ENCODE data around the gene PTK7. TPM values are rescaled to one million over a fixed set of nuclear protein-coding genes. Genes with fewer than 3 reads are reported as not detected.

PTK7 gene
- total and polyA plus RNA-seq, 4 experiments from 2014 or later: 0.08 to 0.42 (median 0.26) TPM; not detected in 1

- H3K9me3 Mint-ChIP-seq: no peaks in the 10 kb centered on the region
- intact Hi-C loops (cut with micrococcal nuclease): no loop called here
- ChIA-PET CTCF (ENCODE audit: partially characterized antibody) (interaction anchor here (0.7 kb wide), 1 partner anchor 1721 kb away, joined by 3 read pairs; no protein-coding TSS in a partner anchor), POLR2A (ENCODE audit: partially characterized antibody) (no interaction called here)
- no peaks in the 10 kb centered on the region for H3K27me3 Mint-ChIP-seq
- H3K4me3 Mint-ChIP-seq: no peak overlapping the region
- H3K4me3 ChIP-seq (ENCODE audit: low read length in 2 of 2): no peak overlapping the region
- H3K4me1 Mint-ChIP-seq: peaks cover 0 to 1% (median 0%) of the 10 kb centered on the region in 4 donors
- H3K36me3 Mint-ChIP-seq: no peaks in the 10 kb centered on the region
- no peak overlapping the region for H3K27ac ChIP-seq (ENCODE audit: low read depth, low read length)
- H3K9me3 ChIP-seq (ENCODE audit: control insufficient read depth in 1 of 2, low read length in 2 of 2): no peaks in the 10 kb centered on the region
- no peaks in the 10 kb centered on the region for H3K4me1 ChIP-seq (ENCODE audit: insufficient read depth, low read length)
- H3K27me3 ChIP-seq (ENCODE audit: insufficient read depth, low read length): no peaks in the 10 kb centered on the region
- DNase-seq: no peak
- H3K36me3 ChIP-seq (ENCODE audit: insufficient read depth, low read length): no peaks in the 10 kb centered on the region
- no peak overlapping the region for H3K27ac Mint-ChIP-seq
Measured at GRCh38 chr6:43163899-43164298, 87.8 kb downstream of the PTK7 start.

GRCh38 chr6:43170417-43170930 lies 94.4 kb downstream of the PTK7 start:
- Mint-ChIP-seq H3K4me3 (peak overlapping the region; percentile 92 to 99 (median 94)), H3K4me1 (peaks cover 29 to 47% (median 38%) of the 10 kb centered on the region in 4 donors), H3K27ac (peak overlapping the region; percentile 77 to 99 (median 97)), H3K9me3 (no peaks in the 10 kb centered on the region), H3K36me3 (peaks cover 9 to 16% of the 10 kb centered on the region in 2 donors), H3K27me3 (no peaks in the 10 kb centered on the region)
- H3K4me1 ChIP-seq (ENCODE audit: insufficient read depth, low read length): peaks cover 39% of the 10 kb centered on the region
- H3K27me3 ChIP-seq (ENCODE audit: insufficient read depth, low read length): no peaks in the 10 kb centered on the region
- ChIA-PET CTCF (ENCODE audit: partially characterized antibody) (interaction anchor here (0.6 to 1.3 kb wide), 3 partner anchors 9 to 54 kb away, joined by 3 to 5 read pairs (median 3); no protein-coding TSS in a partner anchor), POLR2A (ENCODE audit: partially characterized antibody) (interaction anchor here (1.0 to 5.6 kb wide), 6 partner anchors 11 to 280 kb away, joined by 3 to 46 read pairs (median 14); partner anchors contain the start of genes CUL9, DNPH1 and PEX6)
- H3K4me3 ChIP-seq (ENCODE audit: low read length in 2 of 2): peak overlapping the region; percentile 81
- peaks cover 5% of the 10 kb centered on the region for H3K36me3 ChIP-seq (ENCODE audit: insufficient read depth, low read length)
- H3K9me3 ChIP-seq (ENCODE audit: control insufficient read depth in 1 of 2, low read length in 2 of 2): no peaks in the 10 kb centered on the region
- H3K27ac ChIP-seq (ENCODE audit: low read depth, low read length): peak overlapping the region; percentile 83
- no peak for DNase-seq
- intact Hi-C loops (cut with micrococcal nuclease): loop anchor here (2.0 to 10.0 kb wide), 9 partner anchors 28 to 1386 kb away; partner anchors contain the start of genes BICRAL, KLC4, MRPL2 and POLH

- Mint-ChIP-seq H3K9me3 (no peaks in the 10 kb centered on the region), H3K36me3 (peaks cover 10 to 22% of the 10 kb centered on the region in 2 donors), H3K4me1 (peaks cover 29 to 53% (median 40%) of the 10 kb centered on the region in 4 donors), H3K27me3 (no peaks in the 10 kb centered on the region), H3K4me3 (peak within 1 kb of the TSS; percentile 93 to 99 (median 94)), H3K27ac (peak within 1 kb of the TSS; percentile 93 to 99 (median 97))
- Histone ChIP-seq H3K27ac (ENCODE audit: low read depth, low read length) (peak within 1 kb of the TSS; percentile 83), H3K4me3 (ENCODE audit: low read length in 2 of 2) (peak within 1 kb of the TSS; percentile 81), H3K4me1 (ENCODE audit: insufficient read depth, low read length) (peaks cover 46% of the 10 kb centered on the region), H3K27me3 (ENCODE audit: insufficient read depth, low read length) (no peaks in the 10 kb centered on the region), H3K36me3 (ENCODE audit: insufficient read depth, low read length) (peaks cover 12% of the 10 kb centered on the region), H3K9me3 (ENCODE audit: control insufficient read depth in 1 of 2, low read length in 2 of 2) (no peaks in the 10 kb centered on the region)
- ChIA-PET CTCF (ENCODE audit: partially characterized antibody) (interaction anchor here (0.6 to 1.0 kb wide), 3 partner anchors 9 to 58 kb away, joined by 3 read pairs; partner anchors contain the start of gene DNPH1), POLR2A (ENCODE audit: partially characterized antibody) (interaction anchor here (0.6 to 5.6 kb wide), 15 partner anchors 10 to 1437 kb away, joined by 3 to 46 read pairs (median 4); partner anchors contain the start of genes CNPY3, CUL9, DNPH1 and GTPBP2)
- intact Hi-C loops (cut with micrococcal nuclease): loop anchor here (1.0 to 10.0 kb wide), 15 partner anchors 28 to 1386 kb away; partner anchors contain the start of genes BICRAL, CUL7, DNPH1 and KLC4
- peak; percentile 98 to 100 (median 98) for DNase-seq
Measured at GRCh38 chr6:43170931-43171706, 95.0 kb downstream of the PTK7 start, which contains the start of gene SRF. Gene SRF (plus strand): TSS chr6:43171269. CDS start chr6:43171657, 388 bp downstream.

GRCh38 chr6:43171707-43172103 lies 95.6 kb downstream of the PTK7 start:
- Histone ChIP-seq H3K4me1 (ENCODE audit: insufficient read depth, low read length) (peaks cover 47% of the 10 kb centered on the region), H3K9me3 (ENCODE audit: control insufficient read depth in 1 of 2, low read length in 2 of 2) (no peaks in the 10 kb centered on the region), H3K27me3 (ENCODE audit: insufficient read depth, low read length) (no peaks in the 10 kb centered on the region), H3K36me3 (ENCODE audit: insufficient read depth, low read length) (peaks cover 18% of the 10 kb centered on the region), H3K27ac (ENCODE audit: low read depth, low read length) (peak overlapping the region; percentile 83), H3K4me3 (ENCODE audit: low read length in 2 of 2) (peak overlapping the region; percentile 70 to 81)
- intact Hi-C loops (cut with micrococcal nuclease): loop anchor here (1.0 to 10.0 kb wide), 15 partner anchors 29 to 1387 kb away; partner anchors contain the start of genes BICRAL, CUL7, DNPH1 and KLC4
- peak overlapping the region; percentile 91 to 98 (median 93) for H3K27ac Mint-ChIP-seq
- CTCF ChIA-PET (ENCODE audit: partially characterized antibody): interaction anchor here (0.7 to 1.0 kb wide), 2 partner anchors 28 to 58 kb away, joined by 3 read pairs; partner anchors contain the start of gene DNPH1
- no peaks in the 10 kb centered on the region for H3K9me3 Mint-ChIP-seq
- POLR2A ChIA-PET (ENCODE audit: partially characterized antibody): interaction anchor here (0.6 to 5.6 kb wide), 17 partner anchors 10 to 1437 kb away, joined by 3 to 46 read pairs (median 4); partner anchors contain the start of genes CNPY3, CUL9, DNPH1 and GTPBP2
- H3K4me1 Mint-ChIP-seq: peaks cover 29 to 56% (median 42%) of the 10 kb centered on the region in 4 donors
- peak in 4 of 5 donors; percentile 48 to 53 (median 50) for DNase-seq
- no peaks in the 10 kb centered on the region for H3K27me3 Mint-ChIP-seq
- H3K36me3 Mint-ChIP-seq: peaks cover 10 to 27% of the 10 kb centered on the region in 2 donors
- peak overlapping the region; percentile 90 to 99 (median 93) for H3K4me3 Mint-ChIP-seq

- Mint-ChIP-seq H3K36me3 (peaks cover 10 to 28% of the 10 kb centered on the region in 2 donors), H3K27me3 (no peaks in the 10 kb centered on the region), H3K27ac (peak overlapping the region; percentile 91 to 98 (median 93)), H3K4me1 (peaks cover 29 to 56% (median 42%) of the 10 kb centered on the region in 4 donors), H3K9me3 (no peaks in the 10 kb centered on the region), H3K4me3 (peak overlapping the region; percentile 90 to 99 (median 93))
- peaks cover 47% of the 10 kb centered on the region for H3K4me1 ChIP-seq (ENCODE audit: insufficient read depth, low read length)
- H3K27me3 ChIP-seq (ENCODE audit: insufficient read depth, low read length): no peaks in the 10 kb centered on the region
- peak overlapping the region; percentile 70 to 81 for H3K4me3 ChIP-seq (ENCODE audit: low read length in 2 of 2)
- POLR2A ChIA-PET (ENCODE audit: partially characterized antibody): interaction anchor here (0.5 to 5.6 kb wide), 17 partner anchors 9 to 1438 kb away, joined by 3 to 46 read pairs (median 3); partner anchors contain the start of genes ABCC10, CNPY3, CUL9 and DNPH1
- H3K36me3 ChIP-seq (ENCODE audit: insufficient read depth, low read length): peaks cover 21% of the 10 kb centered on the region
- peak overlapping the region; percentile 83 for H3K27ac ChIP-seq (ENCODE audit: low read depth, low read length)
- DNase-seq: peak; percentile 23 to 74 (median 36)
- no peaks in the 10 kb centered on the region for H3K9me3 ChIP-seq (ENCODE audit: control insufficient read depth in 1 of 2, low read length in 2 of 2)
- CTCF ChIA-PET (ENCODE audit: partially characterized antibody): interaction anchor here (0.7 to 1.4 kb wide), 5 partner anchors 10 to 255 kb away, joined by 3 to 5 read pairs (median 3); partner anchors contain the start of genes ABCC10, CUL9 and DNPH1
- intact Hi-C loops (cut with micrococcal nuclease): loop anchor here (5.0 to 10.0 kb wide), 4 partner anchors 210 to 1388 kb away; partner anchors contain the start of genes BICRAL, POLH, PRICKLE4 and TOMM6
Measured at GRCh38 chr6:43172104-43173007, 96.2 kb downstream of the PTK7 start.
